UCSD-AML1 (cell line): Measurements from ENCODE around the gene HOXA4.

ENCODE experiments used
- DNase-seq: peaks from one replicate; lab custom pipeline; 2025; ENCODE audit not compliant: unreplicated experiment; lab: John Stamatoyannopoulos, UW

HOXA4 gene

GRCh38 chr7:27133409-27134231 lies 3.1 kb upstream of the HOXA4 start:
- DNase-seq, result no peak

- no peak for DNase-seq
Measured at GRCh38 chr7:27132978-27133377, 2.4 kb upstream of the HOXA4 start.

GRCh38 chr7:27132214-27132613 lies 1.7 kb upstream of the HOXA4 start:
- no peak for DNase-seq

- DNase-seq, result no peak
Measured at GRCh38 chr7:27131390-27131819, 848 bp upstream of the HOXA4 start.

- no peak for DNase-seq
Measured at GRCh38 chr7:27129729-27130539, 623 bp downstream of the HOXA4 start.

GRCh38 chr7:27128776-27129728 lies 1.5 kb downstream of the HOXA4 start:
- no peak for DNase-seq

GRCh38 chr7:27128034-27128433 lies 2.5 kb downstream of the HOXA4 start:
- DNase-seq, result no peak

- DNase-seq, result no peak
Measured at GRCh38 chr7:27126596-27127327, 3.8 kb downstream of the HOXA4 start.

GRCh38 chr7:27125986-27126394 lies 4.6 kb downstream of the HOXA4 start:
- DNase-seq, result no peak

- DNase-seq, result no peak
Measured at GRCh38 chr7:27124902-27125689, 5.5 kb downstream of the HOXA4 start.

GRCh38 chr7:27124096-27124901 lies 6.3 kb downstream of the HOXA4 start:
- DNase-seq, result no peak

- no peak for DNase-seq
Measured at GRCh38 chr7:27123477-27124053, 7.0 kb downstream of the HOXA4 start.

GRCh38 chr7:27123007-27123476 lies 7.5 kb downstream of the HOXA4 start:
- DNase-seq, result no peak

GRCh38 chr7:27122077-27122910 lies 8.3 kb downstream of the HOXA4 start:
- no peak for DNase-seq

GRCh38 chr7:27121684-27122076 lies 8.9 kb downstream of the HOXA4 start:
- DNase-seq, result no peak

GRCh38 chr7:27119412-27119911 lies 11.1 kb downstream of the HOXA4 start:
- DNase-seq, result no peak

GRCh38 chr7:27118580-27118979 lies 12.0 kb downstream of the HOXA4 start:
- DNase-seq, result no peak
